Omental fat pad (tissue), 4 donors: ENCODE results near the gene SLC10A3. TPM values are rescaled to one million over a fixed set of nuclear protein-coding genes. Genes with fewer than 3 reads are reported as not detected.

ENCODE experiments used
- ATAC-seq: fragments of 150-250 bp; one replicate; pipeline ENCODE4 v1.9.1; 2016; ENCODE audit warnings: mild to moderate bottlenecking, moderate library complexity; ENCODE audit not compliant: low FRiP score
- DNase-seq: peaks from one replicate; pipeline ENCODE4 v3.0.0-alpha.2; 2019; ENCODE audit warnings: low spot score
- CTCF ChIP-seq, 3 donors: fragments of 450-650 bp; IDR thresholded peaks; one replicate each; pipeline ENCODE4 v1.5.1; 2016 to 2017; ENCODE audit warnings: antibody characterized with exemption in 3 of 3, mild to moderate bottlenecking in 3 of 3, moderate library complexity in 2 of 3
- total RNA-seq, 4 donors: library from RNA; depleted of rRNA; stranded (reverse); fragments of >200 nt; gene quantifications; one replicate each; pipeline ENCODE4 v1.1.0, GENCODE V29; 2016

The SLC10A3 gene
- total RNA-seq, 4 donors from 2014 or later: 22.9 to 29.7 (median 26.9) TPM

GRCh38 chrX:154483325-154483724 is 7.1 kb downstream of the SLC10A3 start:
- no peak for TF ChIP-seq CTCF (IDR thresholded peaks at IDR 0.05)
- DNase-seq (no peak), ATAC-seq (no peak)

GRCh38 chrX:154482786-154483185 is 7.6 kb downstream of the SLC10A3 start:
- TF ChIP-seq CTCF (IDR thresholded peaks at IDR 0.05): no peak
- DNase-seq (no peak), ATAC-seq (no peak)

GRCh38 chrX:154481911-154482601 is 8.4 kb downstream of the SLC10A3 start:
- ATAC-seq (no peak), DNase-seq (no peak)
- TF ChIP-seq CTCF (IDR thresholded peaks at IDR 0.05): no peak

- TF ChIP-seq CTCF (IDR thresholded peaks at IDR 0.05): no peak
- ATAC-seq (no peak), DNase-seq (no peak)
These were observed 9.2 kb downstream of the SLC10A3 start for GRCh38 chrX:154481195-154481594.

- no peak for TF ChIP-seq CTCF (IDR thresholded peaks at IDR 0.05)
- peak; percentile 82 for DNase-seq
- peak; percentile 94 for ATAC-seq
These were observed 11.5 kb downstream of the SLC10A3 start, which contains the start of gene LAGE3 for GRCh38 chrX:154478728-154479622. TSS of gene LAGE3 (minus strand) at chrX:154479281. CDS start at chrX:154478915, 366 bp downstream.

- ATAC-seq (no peak), DNase-seq (no peak)
These were observed 12.4 kb downstream of the SLC10A3 start for GRCh38 chrX:154477891-154478477.

More at GRCh38 chrX:154477891-154478477, 12.4 kb downstream of the SLC10A3 start:
- TF ChIP-seq CTCF (IDR thresholded peaks at IDR 0.05): no peak
